CD14-positive monocyte (primary cell): ENCODE data around the gene MAP3K3. TPM values are rescaled to one million over a fixed set of nuclear protein-coding genes. Genes with fewer than 3 reads are reported as not detected.

ENCODE experiments used
- DNase-seq, 3 donors: peaks; one replicate each; pipeline ENCODE4 v3.0.0-alpha.2; 2011 to 2022
- H2AFZ ChIP-seq: 2 replicates; pipeline ENCODE4 v1.6.0; 2012; ENCODE audit warnings: mild to moderate bottlenecking, low read depth, low read length, inconsistent platforms; ENCODE audit not compliant: insufficient read depth, poor library complexity, severe bottlenecking
- H3K27ac ChIP-seq, 2 donors: 1 replicate in 1 of 2; 2 replicates in 1 of 2; pipeline ENCODE4 v1.5.1; 2012 to 2013; ENCODE audit warnings: low read length in 2 of 2, control low read depth in 1 of 2, inconsistent platforms in 1 of 2, low read depth in 1 of 2, mild to moderate bottlenecking in 1 of 2
- H3K27me3 ChIP-seq, 2 donors: one replicate each; pipeline versions ENCODE4 v1.6.0 to v1.6.1; 2011 to 2013; ENCODE audit warnings: low read length in 2 of 2; ENCODE audit not compliant: control insufficient read depth in 2 of 2, insufficient read depth in 2 of 2
- H3K36me3 ChIP-seq, 2 donors: replicated peaks in 1 of 2; 1 replicate in 1 of 2; 2 replicates in 1 of 2; pipeline versions ENCODE4 v1.5.1 to v1.6.1; 2012 to 2013; ENCODE audit warnings: low read length in 2 of 2, control low read depth in 1 of 2, inconsistent platforms in 1 of 2, mild to moderate bottlenecking in 1 of 2; ENCODE audit not compliant: insufficient read depth in 2 of 2, control insufficient read depth in 1 of 2
- H3K4me1 ChIP-seq, 2 donors: 1 replicate in 1 of 2; 2 replicates in 1 of 2; pipeline versions ENCODE4 v1.5.1 to v1.6.1; 2012 to 2013; ENCODE audit warnings: low read length in 2 of 2, control low read depth in 1 of 2, inconsistent platforms in 1 of 2, mild to moderate bottlenecking in 1 of 2, moderate library complexity in 1 of 2; ENCODE audit not compliant: insufficient read depth in 2 of 2, control insufficient read depth in 1 of 2
- H3K4me2 ChIP-seq: replicated peaks from 2 replicates; pipeline ENCODE3; 2012; ENCODE audit warnings: low read length, moderate library complexity, mild to moderate bottlenecking; ENCODE audit not compliant: poor library complexity, severe bottlenecking; ENCODE audit errors: extremely low read depth
- H3K4me3 ChIP-seq, 3 experiments: fragments of 200-600 bp in 1 of 3; sonication (generic) in 1 of 3; replicated peaks in 1 of 3; 1 replicate in 2 of 3; 2 replicates in 1 of 3; pipeline ENCODE4 v1.5.1; 2011 to 2013; ENCODE audit warnings: low read length in 3 of 3, mild to moderate bottlenecking in 3 of 3, control low read depth in 2 of 3, low read depth in 2 of 3, inconsistent platforms in 1 of 3, moderate library complexity in 1 of 3
- H3K79me2 ChIP-seq: 2 replicates; pipeline ENCODE4 v1.6.0; 2012; ENCODE audit warnings: mild to moderate bottlenecking, control low read depth, inconsistent platforms, low read length, moderate library complexity; ENCODE audit not compliant: insufficient read depth
- H3K9ac ChIP-seq: 2 replicates; pipeline ENCODE4 v1.6.0; 2017; ENCODE audit warnings: low read length, mild to moderate bottlenecking; ENCODE audit not compliant: insufficient read depth, poor library complexity, severe bottlenecking
- H3K9me3 ChIP-seq, 2 donors: replicated peaks in 1 of 2; 1 replicate in 1 of 2; 2 replicates in 1 of 2; pipeline versions ENCODE4 v1.5.1 to v1.6.1; 2012 to 2013; ENCODE audit warnings: low read length in 2 of 2, control low read depth in 1 of 2; ENCODE audit not compliant: control insufficient read depth in 1 of 2, insufficient read depth in 1 of 2
- H4K20me1 ChIP-seq: 2 replicates; pipeline ENCODE4 v1.6.0; 2012; ENCODE audit warnings: mild to moderate bottlenecking, low read length, control low read depth, moderate library complexity; ENCODE audit not compliant: insufficient read depth
- H3K27ac Mint-ChIP-seq, 7 donors: one replicate each; pipeline ENCODE4 v1.8.0; 2020; ENCODE audit warnings: mild to moderate bottlenecking in 7 of 7, mixed read lengths in 7 of 7, moderate library complexity in 6 of 7, inconsistent platforms in 2 of 7
- H3K27me3 Mint-ChIP-seq, 3 donors: one replicate each; pipeline ENCODE4 v1.8.0; 2021 to 2022; ENCODE audit warnings: low read depth in 3 of 3, mild to moderate bottlenecking in 3 of 3, mixed read lengths in 3 of 3, moderate library complexity in 3 of 3, inconsistent platforms in 1 of 3
- H3K36me3 Mint-ChIP-seq, 2 donors: one replicate each; pipeline ENCODE4 v1.8.0; 2020; ENCODE audit warnings: mixed read lengths in 2 of 2, inconsistent platforms in 1 of 2, mild to moderate bottlenecking in 1 of 2
- H3K4me1 Mint-ChIP-seq: one replicate; pipeline ENCODE4 v1.8.0; 2020; ENCODE audit warnings: mild to moderate bottlenecking, mixed read lengths
- H3K4me3 Mint-ChIP-seq, 2 donors: one replicate each; pipeline ENCODE4 v1.8.0; 2020; ENCODE audit warnings: mild to moderate bottlenecking in 2 of 2, mixed read lengths in 2 of 2, moderate library complexity in 1 of 2
- H3K9me3 Mint-ChIP-seq, 7 donors: one replicate each; pipeline ENCODE4 v1.8.0; 2020 to 2022; ENCODE audit warnings: mixed read lengths in 7 of 7, mild to moderate bottlenecking in 6 of 7, moderate library complexity in 6 of 7, inconsistent platforms in 2 of 7
- CTCF ChIP-seq: fragments of 200-600 bp; IDR thresholded peaks from one replicate; pipeline ENCODE4 v1.8.0; 2022; ENCODE audit warnings: antibody characterized with exemption, mild to moderate bottlenecking
- WGBS: methylation state at CpG from one replicate; pipeline ENCODE4 v1.1.5; 2013; ENCODE audit warnings: missing lambda C conversion rate; ENCODE audit not compliant: insufficient coverage; 5-methylcytosine and 5-hydroxymethylcytosine counted together
- intact Hi-C, 2 donors: fragments of 100-400 bp; cut with micrococcal nuclease; formaldehyde crosslinking; loops; one replicate each; pipeline versions ENCODE4 v1.15.0 to v1.15.1; 2023
- polyA plus RNA-seq, 3 donors: library from polyadenylated mRNA; depleted of rRNA in 1 of 3; unstranded in 2 of 3; stranded (reverse) in 1 of 3; fragments of 300-500 nt in 2 of 3; fragments of >200 nt in 1 of 3; fragmentation: Illumina TruSeq in 2 of 3; gene quantifications; 1 replicate in 2 of 3; 2 replicates in 1 of 3; pipeline ENCODE4 v1.2.3, GENCODE V29; 2012 to 2021

The MAP3K3 gene
- polyA plus RNA-seq, 3 donors, result 52.2 to 219 (median 63.6) TPM

- H3K27me3 Mint-ChIP-seq, result no peaks in the 10 kb centered on the region
- intact Hi-C loops, result no loop called here
Observed at GRCh38 chr17:63640038-63640437, 17.8 kb downstream of the MAP3K3 start.

GRCh38 chr17:63641692-63642448 lies 19.7 kb downstream of the MAP3K3 start:
- Histone ChIP-seq H3K9ac (peak overlapping the region; percentile 29), H3K36me3 (peaks cover 28 to 30% of the 10 kb centered on the region in 2 donors), H3K27me3 (no peaks in the 10 kb centered on the region), H3K27ac (peak overlapping the region; percentile 78 to 90), H2AFZ (no peak overlapping the region), H3K4me2 (peak overlapping the region; percentile 67), H3K4me3 (peak overlapping the region in 1 of 3 experiments; percentile 54), H3K9me3 (no peaks in the 10 kb centered on the region), H3K79me2 (peaks cover 54% of the 10 kb centered on the region), H4K20me1 (peaks cover 7% of the 10 kb centered on the region), H3K4me1 (peaks cover 73 to 74% of the 10 kb centered on the region in 2 donors)
- 0% methylated on average over 1 of the region's 4 CpGs for WGBS
- intact Hi-C loops, result no loop called here
- H3K9me3 Mint-ChIP-seq, result no peaks in the 10 kb centered on the region
- H3K27ac Mint-ChIP-seq, result peak overlapping the region; percentile 90 to 96 (median 94)
- no peak for TF ChIP-seq CTCF
- peaks cover 51 to 69% of the 10 kb centered on the region in 2 donors for H3K36me3 Mint-ChIP-seq
- no peaks in the 10 kb centered on the region for H3K27me3 Mint-ChIP-seq
- H3K4me1 Mint-ChIP-seq, result peaks cover 82% of the 10 kb centered on the region
- DNase-seq, result peak; percentile 91 to 93 (median 92)
- H3K4me3 Mint-ChIP-seq, result peak overlapping the region; percentile 6 to 67

More at GRCh38 chr17:63640038-63640437, 17.8 kb downstream of the MAP3K3 start:
- Histone ChIP-seq H4K20me1 (peaks cover 25% of the 10 kb centered on the region), H3K36me3 (peaks cover 42 to 43% of the 10 kb centered on the region in 2 donors), H3K79me2 (peaks cover 66% of the 10 kb centered on the region), H3K4me3 (no peak overlapping the region), H3K27me3 (no peaks in the 10 kb centered on the region), H3K9ac (no peak overlapping the region), H3K4me1 (peaks cover 64 to 65% of the 10 kb centered on the region in 2 donors), H3K4me2 (no peak overlapping the region), H3K27ac (peak overlapping the region; percentile 42 to 90), H2AFZ (no peak overlapping the region), H3K9me3 (no peaks in the 10 kb centered on the region)
- no peak for DNase-seq
- peaks cover 78% of the 10 kb centered on the region for H3K4me1 Mint-ChIP-seq
- H3K27ac Mint-ChIP-seq, result peak overlapping the region; percentile 56 to 94 (median 79)
- no peak overlapping the region for H3K4me3 Mint-ChIP-seq
- TF ChIP-seq CTCF, result no peak
- 96% methylated on average over 3 of the region's 4 CpGs for WGBS
- no peaks in the 10 kb centered on the region for H3K9me3 Mint-ChIP-seq
- peaks cover 56 to 71% of the 10 kb centered on the region in 2 donors for H3K36me3 Mint-ChIP-seq
